GM23248 (cell line): ENCODE results near the gene IDH3G. TPM values are rescaled to one million over a fixed set of nuclear protein-coding genes. Genes with fewer than 3 reads are reported as not detected.

Source experiments
- DNase-seq: peaks from one replicate; pipeline ENCODE4 v3.0.0-alpha.2; 2015
- H2AFZ ChIP-seq: fragments of 200-600 bp; sonication (generic); 2 replicates; pipeline ENCODE4 v1.6.1; 2016; ENCODE audit warnings: antibody characterized with exemption
- H3F3A ChIP-seq: fragments of 200-600 bp; sonication (generic); 2 replicates; pipeline ENCODE4 v1.6.1; 2016; ENCODE audit warnings: mild to moderate bottlenecking, antibody characterized with exemption, mixed run types; ENCODE audit not compliant: insufficient read depth
- H3K27ac ChIP-seq: fragments of 200-600 bp; sonication (generic); 2 replicates; pipeline ENCODE4 v1.5.1; 2016; ENCODE audit warnings: mild to moderate bottlenecking
- H3K27me3 ChIP-seq: fragments of 200-600 bp; sonication (generic); replicated peaks from 2 replicates; pipeline ENCODE4 v1.6.1; 2016; ENCODE audit warnings: mild to moderate bottlenecking; ENCODE audit not compliant: insufficient read depth
- H3K36me3 ChIP-seq: fragments of 200-600 bp; sonication (generic); 2 replicates; pipeline ENCODE4 v1.6.1; 2016; ENCODE audit warnings: low read depth, mild to moderate bottlenecking
- H3K4me1 ChIP-seq: fragments of 200-600 bp; sonication (generic); 2 replicates; pipeline ENCODE4 v1.6.1; 2016; ENCODE audit warnings: mild to moderate bottlenecking; ENCODE audit not compliant: insufficient read depth
- H3K4me2 ChIP-seq: fragments of 200-600 bp; sonication (generic); one replicate; pipeline ENCODE4 v1.6.1; 2016; ENCODE audit warnings: mild to moderate bottlenecking; ENCODE audit not compliant: unreplicated experiment
- H3K4me3 ChIP-seq: fragments of 200-600 bp; sonication (generic); 2 replicates; pipeline ENCODE4 v1.5.1; 2016; ENCODE audit warnings: mild to moderate bottlenecking
- H3K79me2 ChIP-seq: fragments of 200-600 bp; sonication (generic); 2 replicates; pipeline ENCODE4 v1.6.1; 2016; ENCODE audit warnings: mild to moderate bottlenecking; ENCODE audit not compliant: insufficient read depth
- H3K9ac ChIP-seq: fragments of 200-600 bp; sonication (generic); 2 replicates; pipeline ENCODE4 v1.6.1; 2016; ENCODE audit warnings: mild to moderate bottlenecking
- H3K9me2 ChIP-seq: fragments of 200-600 bp; sonication (generic); 2 replicates; pipeline ENCODE4 v1.6.1; 2016; ENCODE audit warnings: mixed run types, mild to moderate bottlenecking, moderate library complexity; ENCODE audit not compliant: insufficient read depth
- H3K9me3 ChIP-seq: fragments of 200-600 bp; sonication (generic); one replicate; pipeline ENCODE4 v1.6.1; 2017; ENCODE audit warnings: low read depth
- H4K20me1 ChIP-seq: fragments of 200-600 bp; sonication (generic); 2 replicates; pipeline ENCODE4 v1.6.0; 2016; ENCODE audit not compliant: insufficient read depth
- EZH2 ChIP-seq: fragments of 200-600 bp; sonication (generic); IDR thresholded peaks from 2 replicates; pipeline ENCODE4 v1.6.1; 2018; ENCODE audit warnings: antibody characterized with exemption, mild to moderate bottlenecking; ENCODE audit not compliant: insufficient read depth, poor library complexity, severe bottlenecking
- EZH2phosphoT487 ChIP-seq: fragments of 200-600 bp; sonication (generic); IDR thresholded peaks from 2 replicates; pipeline ENCODE4 v1.6.1; 2018; ENCODE audit warnings: antibody characterized with exemption, moderate library complexity, mild to moderate bottlenecking, low read depth; ENCODE audit not compliant: insufficient read depth
- WGBS, 2 experiments: methylation state at CpG; one replicate each; pipeline ENCODE4 v1.1.6; 2015 to 2017; ENCODE audit warnings: low lambda C conversion rate in 2 of 2, low coverage in 1 of 2; ENCODE audit errors: missing lambda C conversion rate in 2 of 2; 5-methylcytosine and 5-hydroxymethylcytosine counted together
- in situ Hi-C: fragments of 300-500 bp; cut with MboI; formaldehyde crosslinking; loops from 2 replicates; pipeline ENCODE4 v1.15.0; 2020
- polyA plus RNA-seq: library from polyadenylated mRNA; unstranded; fragments of >200 nt; fragmentation: Nextera tagmentation; extraction: Ambion mirVana; gene quantifications from 2 replicates; pipeline ENCODE4 v1.2.1, GENCODE V29; 2016
- total RNA-seq: library from RNA; depleted of rRNA; stranded (reverse); fragments of >200 nt; shearing (Covaris generic); gene quantifications from 2 replicates; pipeline ENCODE4 v1.2.3, GENCODE V29; 2014; rRNA removed

The IDH3G gene
- total and polyA plus RNA-seq, 2 experiments from 2014 or later, result 83.2 to 88.2 TPM

DNA sequence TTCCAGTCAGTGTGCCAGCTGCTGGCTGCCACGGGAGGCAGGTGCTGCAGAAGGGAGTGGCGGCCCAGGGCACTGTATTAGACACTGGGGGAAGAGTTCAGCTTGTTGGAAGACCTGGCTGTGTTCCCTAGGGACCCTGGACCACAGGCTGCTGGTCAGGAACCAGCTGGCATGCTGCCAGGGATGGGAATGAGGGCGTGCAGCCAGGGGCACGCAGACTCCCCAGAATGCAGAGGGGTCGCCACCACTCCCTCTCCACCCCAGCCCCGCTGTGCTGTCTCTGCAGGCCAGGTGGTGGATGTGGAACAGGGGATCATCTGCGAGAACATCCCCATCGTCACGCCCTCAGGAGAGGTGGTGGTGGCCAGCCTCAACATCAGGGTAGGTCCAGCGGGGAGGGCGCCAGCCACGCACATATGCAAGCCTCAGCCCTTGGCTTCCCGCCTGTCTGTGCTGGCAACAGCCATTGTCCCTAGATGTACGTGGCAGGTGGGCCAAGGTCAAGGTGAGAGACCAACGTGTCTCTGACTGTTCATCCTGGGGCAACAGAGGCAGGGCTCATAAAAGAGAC, 57.2 kb downstream of the IDH3G start:
- Histone ChIP-seq H3K4me1 (no peaks in the 10 kb centered on the region), H2AFZ (no peak overlapping the region), H3K9ac (no peak overlapping the region), H3K4me2 (no peak overlapping the region), H3K79me2 (no peaks in the 10 kb centered on the region), H3F3A (no peaks in the 10 kb centered on the region), H3K27ac (no peak overlapping the region), H3K4me3 (no peak overlapping the region), H3K27me3 (no peaks in the 10 kb centered on the region), H3K9me3 (no peaks in the 10 kb centered on the region), H4K20me1 (no peaks in the 10 kb centered on the region), H3K9me2 (no peaks in the 10 kb centered on the region), H3K36me3 (no peaks in the 10 kb centered on the region)
- DNase-seq, result no peak
- TF ChIP-seq EZH2phosphoT487 (no peak), EZH2 (no peak)
- in situ Hi-C loops, result no loop called here
- 90 to 94% methylated on average over 10 to 12 of the region's 15 CpGs for WGBS, 2 experiments

DNA sequence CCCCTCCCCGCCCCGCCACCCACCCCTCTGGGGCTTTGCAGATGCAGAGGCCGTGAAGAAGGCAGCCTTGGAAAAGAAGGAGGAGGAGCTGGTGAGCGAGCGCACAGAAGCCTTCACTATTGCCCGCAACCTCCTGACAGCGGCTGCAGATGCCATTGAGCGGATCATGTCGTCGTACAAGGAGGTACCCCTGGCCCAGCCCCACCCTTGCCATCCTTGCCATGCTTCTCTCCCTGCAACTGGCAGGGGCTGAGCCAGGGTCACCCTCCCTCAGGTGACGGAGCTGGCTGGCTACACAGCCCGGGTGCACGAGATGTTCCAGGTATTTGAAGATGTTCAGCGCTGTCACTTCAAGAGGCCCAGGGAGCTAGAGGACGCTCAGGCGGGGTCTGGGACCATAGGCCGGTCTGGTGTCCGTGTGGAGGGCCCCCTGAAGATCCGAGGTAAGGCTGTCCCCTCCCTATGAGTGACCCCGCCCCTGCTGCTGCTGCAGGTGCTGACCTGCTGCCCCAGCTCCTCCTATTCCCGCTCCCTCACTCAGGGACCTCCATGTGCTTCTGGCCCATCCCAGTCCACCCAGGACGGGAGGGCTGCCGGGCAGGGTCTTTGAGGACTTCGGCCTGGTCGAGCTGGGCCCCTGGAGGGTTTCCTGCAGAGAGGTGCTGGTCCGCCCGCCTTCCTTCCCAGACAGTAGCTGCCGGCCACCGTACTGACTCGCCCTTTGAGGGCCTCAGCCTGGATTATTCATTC, 57.9 kb downstream of the IDH3G start:
- H3K79me2 ChIP-seq, result no peaks in the 10 kb centered on the region
- TF ChIP-seq EZH2phosphoT487, result no peak
- TF ChIP-seq EZH2, result no peak
- H3K27ac ChIP-seq, result no peak overlapping the region
- DNase-seq, result no peak
- H3K4me3 ChIP-seq, result no peak overlapping the region
- no peaks in the 10 kb centered on the region for H3K27me3 ChIP-seq
- no peak overlapping the region for H3K4me2 ChIP-seq
- no peak overlapping the region for H2AFZ ChIP-seq
- no peaks in the 10 kb centered on the region for H4K20me1 ChIP-seq
- H3K9me3 ChIP-seq, result no peaks in the 10 kb centered on the region
- in situ Hi-C loops, result no loop called here
- no peak overlapping the region for H3K9ac ChIP-seq
- 94 to 96% methylated on average over 15 to 20 of the region's 30 CpGs for WGBS, 2 experiments
- H3K9me2 ChIP-seq, result no peaks in the 10 kb centered on the region
- H3K36me3 ChIP-seq, result no peaks in the 10 kb centered on the region
- H3K4me1 ChIP-seq, result no peaks in the 10 kb centered on the region
- no peaks in the 10 kb centered on the region for H3F3A ChIP-seq

Other genes with a start within 250 kb of the IDH3G start
- 34.7 and 45.5 TPM in 2 replicates for gene CCNQ, start 195.2 kb downstream of the IDH3G start, total RNA-seq
- 29.1 and 34.5 TPM in 2 replicates for gene CCNQ, start 195.2 kb downstream of the IDH3G start, polyA plus RNA-seq
- gene DUSP9, start 147.2 kb downstream of the IDH3G start, total RNA-seq, result not detected in 2 replicates
- not detected in 2 replicates for gene DUSP9, start 147.2 kb downstream of the IDH3G start, polyA plus RNA-seq
- gene PNCK, start 120.6 kb downstream of the IDH3G start, total RNA-seq, result not detected in 2 replicates
- gene PNCK, start 120.6 kb downstream of the IDH3G start, polyA plus RNA-seq, result not detected in 2 replicates
- 11.7 and 12.5 TPM in 2 replicates for gene SLC6A8, start 106.4 kb downstream of the IDH3G start, total RNA-seq
- 1.8 and 1.9 TPM in 2 replicates for gene SLC6A8, start 106.4 kb downstream of the IDH3G start, polyA plus RNA-seq
- gene BCAP31, start 70.0 kb downstream of the IDH3G start, total RNA-seq, result 180 and 187 TPM in 2 replicates
- 317 and 326 TPM in 2 replicates for gene BCAP31, start 70.0 kb downstream of the IDH3G start, polyA plus RNA-seq
- gene ABCD1, start 69.5 kb downstream of the IDH3G start, total RNA-seq, result 24.4 and 24.9 TPM in 2 replicates
- 9.5 and 9.8 TPM in 2 replicates for gene ABCD1, start 69.5 kb downstream of the IDH3G start, polyA plus RNA-seq
- gene PLXNB3, start 30.1 kb downstream of the IDH3G start, total RNA-seq, result 12.5 and 13.5 TPM in 2 replicates
- 7.1 and 8.8 TPM in 2 replicates for gene PLXNB3, start 30.1 kb downstream of the IDH3G start, polyA plus RNA-seq
- 0.86 TPM in 1 of 2 replicates, not detected in the other for gene SRPK3, start 13.3 kb downstream of the IDH3G start, total RNA-seq
- gene SRPK3, start 13.3 kb downstream of the IDH3G start, polyA plus RNA-seq, result 0.53 and 1.1 TPM in 2 replicates
- 225 and 295 TPM in 2 replicates for gene SSR4, start 293 bp upstream of the IDH3G start, total RNA-seq
- gene SSR4, start 293 bp upstream of the IDH3G start, polyA plus RNA-seq, result 568 TPM in 2 replicates
- gene PDZD4, start 36.2 kb upstream of the IDH3G start, total RNA-seq, result 1.5 TPM in 1 of 2 replicates, not detected in the other
- gene PDZD4, start 36.2 kb upstream of the IDH3G start, polyA plus RNA-seq, result not detected in 2 replicates
- 1.9 TPM in 1 of 2 replicates, not detected in the other for gene L1CAM, start 91.8 kb upstream of the IDH3G start, total RNA-seq
- gene L1CAM, start 91.8 kb upstream of the IDH3G start, polyA plus RNA-seq, result 0.34 and 0.38 TPM in 2 replicates
- gene AVPR2, start 110.3 kb upstream of the IDH3G start, total RNA-seq, result not detected in 2 replicates
- gene AVPR2, start 110.3 kb upstream of the IDH3G start, polyA plus RNA-seq, result not detected in 2 replicates
- 2.8 TPM in 1 of 2 replicates, not detected in the other for gene ARHGAP4, start 131.9 kb upstream of the IDH3G start, total RNA-seq
- 0.43 and 0.45 TPM in 2 replicates for gene ARHGAP4, start 131.9 kb upstream of the IDH3G start, polyA plus RNA-seq
- gene NAA10, start 140.7 kb upstream of the IDH3G start, total RNA-seq, result 105 and 154 TPM in 2 replicates
- 161 and 166 TPM in 2 replicates for gene NAA10, start 140.7 kb upstream of the IDH3G start, polyA plus RNA-seq
- gene RENBP, start 150.3 kb upstream of the IDH3G start, total RNA-seq, result 0.11 TPM in 1 of 2 replicates, not detected in the other
- gene RENBP, start 150.3 kb upstream of the IDH3G start, polyA plus RNA-seq, result not detected in 2 replicates
- gene HCFC1, start 177.4 kb upstream of the IDH3G start, total RNA-seq, result 24.0 and 26.4 TPM in 2 replicates
- 12.5 and 12.6 TPM in 2 replicates for gene HCFC1, start 177.4 kb upstream of the IDH3G start, polyA plus RNA-seq
- gene TMEM187, start 178.4 kb upstream of the IDH3G start, total RNA-seq, result 7.6 and 9.9 TPM in 2 replicates
- 8.5 and 10.0 TPM in 2 replicates for gene TMEM187, start 178.4 kb upstream of the IDH3G start, polyA plus RNA-seq
- 45.3 and 54.7 TPM in 2 replicates for gene IRAK1, start 225.5 kb upstream of the IDH3G start, total RNA-seq
- gene IRAK1, start 225.5 kb upstream of the IDH3G start, polyA plus RNA-seq, result 58.7 and 58.8 TPM in 2 replicates